Breast epithelium (tissue), 4 donors: Measurements from ENCODE around the gene DMP1. TPM values are rescaled to one million over a fixed set of nuclear protein-coding genes. Genes with fewer than 3 reads are reported as not detected.
A peak's percentile ranks its signal among the peaks of the same experiment; 100 is the strongest.

ENCODE experiments used
- DNase-seq, 2 donors: peaks; one replicate each; pipeline ENCODE4 v3.0.0-alpha.2; 2019; ENCODE audit warnings: low spot score in 2 of 2
- H3K27ac ChIP-seq, 2 donors: fragments of 200-600 bp; sonication (generic) in 1 of 2; one replicate each; pipeline ENCODE4 v1.5.1; 2016 to 2019; ENCODE audit warnings: mild to moderate bottlenecking in 1 of 2
- H3K27me3 ChIP-seq, 2 donors: fragments of 200-600 bp; sonication (generic) in 1 of 2; one replicate each; pipeline versions ENCODE4 v1.5.1 to v1.6.0; 2017 to 2019; ENCODE audit warnings: control low read depth in 1 of 2, mild to moderate bottlenecking in 1 of 2
- H3K36me3 ChIP-seq: fragments of 200-600 bp; one replicate; pipeline ENCODE4 v1.5.1; 2019
- H3K4me1 ChIP-seq, 2 donors: fragments of 200-600 bp; sonication (generic); one replicate each; pipeline ENCODE4 v1.5.1; 2016 to 2019; ENCODE audit warnings: control low read depth in 1 of 2
- H3K4me3 ChIP-seq, 3 donors: fragments of 200-600 bp; sonication (generic); 1 replicate in 2 of 3; 2 replicates in 1 of 3; pipeline ENCODE4 v1.5.1; 2016 to 2019; ENCODE audit warnings: mild to moderate bottlenecking in 3 of 3, moderate library complexity in 2 of 3
- H3K9me3 ChIP-seq, 2 donors: fragments of 200-600 bp; sonication (generic) in 1 of 2; one replicate each; pipeline ENCODE4 v1.5.1; 2016 to 2019; ENCODE audit warnings: control low read depth in 1 of 2
- POLR2A ChIP-seq: fragments of 450-650 bp; IDR thresholded peaks from one replicate; pipeline ENCODE4 v1.6.1; 2016; ENCODE audit warnings: antibody characterized with exemption, mild to moderate bottlenecking, moderate library complexity
- POLR2AphosphoS5 ChIP-seq, 3 donors: sonication (generic); formaldehyde crosslinking; IDR thresholded peaks; one replicate each; pipeline ENCODE4 v1.6.1; 2017; ENCODE audit warnings: antibody characterized with exemption in 3 of 3
- intact Hi-C: fragments of 100-400 bp; cut with DNase I; formaldehyde crosslinking; loops from one replicate; pipeline ENCODE4 v1.15.1; 2023; ENCODE audit warnings: low total_unique reads
- total RNA-seq, 3 donors: library from RNA; depleted of rRNA; stranded (reverse); fragments of >200 nt; gene quantifications; one replicate each; pipeline ENCODE4 v1.1.0, GENCODE V29; 2016
- TF ChIP-seq, protein P1 (sequence below), 3 donors: fragments of 450-650 bp; IDR thresholded peaks; one replicate each; pipeline ENCODE4 v1.5.1; 2016 to 2017; ENCODE audit warnings: antibody characterized with exemption in 3 of 3, mild to moderate bottlenecking in 3 of 3, moderate library complexity in 3 of 3

DMP1 gene
- total RNA-seq, 3 donors from 2014 or later = not detected

- H3K27me3 ChIP-seq = no peaks in the 10 kb centered on the region
- no peaks in the 10 kb centered on the region for H3K9me3 ChIP-seq
- peak overlapping the region in 1 of 2 donors; percentile 35 for H3K27ac ChIP-seq
- DNase-seq = no peak
- H3K4me1 ChIP-seq = no peaks in the 10 kb centered on the region
- intact Hi-C loops = no loop called here
- TF ChIP-seq POLR2AphosphoS5 (IDR thresholded peaks at IDR 0.05) = no peak
- TF ChIP-seq, protein P1, sequence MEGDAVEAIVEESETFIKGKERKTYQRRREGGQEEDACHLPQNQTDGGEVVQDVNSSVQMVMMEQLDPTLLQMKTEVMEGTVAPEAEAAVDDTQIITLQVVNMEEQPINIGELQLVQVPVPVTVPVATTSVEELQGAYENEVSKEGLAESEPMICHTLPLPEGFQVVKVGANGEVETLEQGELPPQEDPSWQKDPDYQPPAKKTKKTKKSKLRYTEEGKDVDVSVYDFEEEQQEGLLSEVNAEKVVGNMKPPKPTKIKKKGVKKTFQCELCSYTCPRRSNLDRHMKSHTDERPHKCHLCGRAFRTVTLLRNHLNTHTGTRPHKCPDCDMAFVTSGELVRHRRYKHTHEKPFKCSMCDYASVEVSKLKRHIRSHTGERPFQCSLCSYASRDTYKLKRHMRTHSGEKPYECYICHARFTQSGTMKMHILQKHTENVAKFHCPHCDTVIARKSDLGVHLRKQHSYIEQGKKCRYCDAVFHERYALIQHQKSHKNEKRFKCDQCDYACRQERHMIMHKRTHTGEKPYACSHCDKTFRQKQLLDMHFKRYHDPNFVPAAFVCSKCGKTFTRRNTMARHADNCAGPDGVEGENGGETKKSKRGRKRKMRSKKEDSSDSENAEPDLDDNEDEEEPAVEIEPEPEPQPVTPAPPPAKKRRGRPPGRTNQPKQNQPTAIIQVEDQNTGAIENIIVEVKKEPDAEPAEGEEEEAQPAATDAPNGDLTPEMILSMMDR (IDR thresholded peaks at IDR 0.05) = no peak
- TF ChIP-seq POLR2A = no peak
- H3K36me3 ChIP-seq = no peaks in the 10 kb centered on the region
- H3K4me3 ChIP-seq = no peak overlapping the region
These were observed 30.0 kb upstream of the DMP1 start for GRCh38 chr4:87620086-87620485.

DNA sequence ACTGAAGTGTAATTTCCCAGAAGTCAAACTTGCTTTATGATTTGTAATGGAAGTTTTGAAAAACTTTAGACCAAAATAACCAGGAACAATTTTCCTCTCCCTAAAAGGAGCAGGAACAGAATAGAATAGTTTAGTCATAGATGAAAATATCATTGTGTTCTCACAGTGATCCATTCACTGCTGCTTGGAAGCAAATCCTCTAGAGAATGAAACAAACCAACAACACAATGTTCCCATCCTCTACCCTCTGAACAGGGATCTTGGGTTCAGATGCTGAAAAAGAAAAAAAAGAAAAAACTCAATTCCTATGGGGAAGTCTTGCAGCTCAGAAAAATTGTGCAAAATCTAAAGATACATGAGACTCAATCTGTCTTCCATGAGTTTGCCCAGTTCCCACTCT is 29.6 kb upstream of the DMP1 start:
- Histone ChIP-seq H3K4me1 (no peaks in the 10 kb centered on the region), H3K36me3 (no peaks in the 10 kb centered on the region), H3K4me3 (no peak overlapping the region), H3K27ac (peak overlapping the region in 1 of 2 donors; percentile 57), H3K9me3 (no peaks in the 10 kb centered on the region), H3K27me3 (no peaks in the 10 kb centered on the region)
- intact Hi-C loops = no loop called here
- no peak for DNase-seq
- no peak for TF ChIP-seq POLR2A
- TF ChIP-seq POLR2AphosphoS5 (IDR thresholded peaks at IDR 0.05) = no peak
- TF ChIP-seq, protein P1 (IDR thresholded peaks at IDR 0.05) = no peak

- no peaks in the 10 kb centered on the region for H3K27me3 ChIP-seq
- intact Hi-C loops = no loop called here
- no peaks in the 10 kb centered on the region for H3K36me3 ChIP-seq
- no peak for TF ChIP-seq POLR2A
- TF ChIP-seq, protein P1 (IDR thresholded peaks at IDR 0.05) = no peak
- TF ChIP-seq POLR2AphosphoS5 (IDR thresholded peaks at IDR 0.05) = no peak
- no peaks in the 10 kb centered on the region for H3K9me3 ChIP-seq
- peak overlapping the region in 1 of 2 donors; percentile 32 for H3K27ac ChIP-seq
- no peak for DNase-seq
- H3K4me1 ChIP-seq = no peaks in the 10 kb centered on the region
- H3K4me3 ChIP-seq = no peak overlapping the region
These were observed 27.8 kb upstream of the DMP1 start for GRCh38 chr4:87622303-87622702.

DNA sequence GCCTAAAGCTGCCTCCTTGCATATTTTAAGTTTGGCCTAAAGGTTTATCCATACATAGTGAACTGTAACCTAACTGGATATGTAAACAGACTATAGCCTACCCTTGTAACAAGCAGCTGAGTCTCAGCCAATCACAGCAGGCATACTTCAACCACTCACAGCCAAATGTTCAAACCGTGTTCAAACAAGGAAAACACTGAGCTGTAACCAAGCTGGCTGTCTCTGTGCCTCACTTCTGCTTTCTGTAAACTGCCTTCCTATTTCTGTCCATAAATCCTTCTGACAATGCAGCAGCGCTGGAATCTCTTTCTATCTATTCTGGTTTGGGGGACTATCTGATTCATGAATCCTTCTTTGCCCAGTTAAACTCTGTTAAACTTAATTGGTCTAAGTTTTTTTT is 25.4 kb upstream of the DMP1 start:
- intact Hi-C loops = no loop called here
- Histone ChIP-seq H3K27ac (no peak overlapping the region), H3K9me3 (no peaks in the 10 kb centered on the region), H3K4me3 (no peak overlapping the region), H3K27me3 (no peaks in the 10 kb centered on the region), H3K36me3 (no peaks in the 10 kb centered on the region), H3K4me1 (no peaks in the 10 kb centered on the region)
- TF ChIP-seq POLR2AphosphoS5 (IDR thresholded peaks at IDR 0.05) (no peak), POLR2A (no peak)
- TF ChIP-seq, protein P1 (IDR thresholded peaks at IDR 0.05) = no peak
- DNase-seq = no peak

DNA sequence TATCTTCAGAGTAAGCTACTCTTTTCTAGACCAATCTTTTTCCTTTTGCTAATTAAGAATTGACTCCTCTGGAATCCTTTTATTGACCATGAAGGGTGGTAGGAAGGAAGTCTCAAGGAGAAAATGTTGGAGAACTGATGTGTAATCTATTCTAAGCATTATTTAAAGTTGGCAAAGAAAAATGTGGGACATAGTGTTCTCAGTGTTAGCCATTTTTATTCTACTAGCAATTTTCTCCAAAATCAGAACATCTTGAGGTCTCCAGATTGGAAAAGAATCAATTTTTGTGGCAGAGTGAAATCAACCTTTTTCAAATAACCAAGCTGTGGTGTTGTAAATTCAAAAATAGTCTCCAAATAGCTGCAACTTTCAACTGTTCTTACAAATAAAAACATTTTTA is 18.4 kb upstream of the DMP1 start:
- no peak overlapping the region for H3K4me3 ChIP-seq
- H3K4me1 ChIP-seq = no peaks in the 10 kb centered on the region
- no peaks in the 10 kb centered on the region for H3K36me3 ChIP-seq
- no peak overlapping the region for H3K27ac ChIP-seq
- DNase-seq = no peak
- TF ChIP-seq, protein P1 (IDR thresholded peaks at IDR 0.05) = no peak
- no peak for TF ChIP-seq POLR2AphosphoS5 (IDR thresholded peaks at IDR 0.05)
- no peak for TF ChIP-seq POLR2A
- H3K27me3 ChIP-seq = no peaks in the 10 kb centered on the region
- intact Hi-C loops = no loop called here
- H3K9me3 ChIP-seq = no peaks in the 10 kb centered on the region
